ENCODE measurements around the gene MB21D2.

GRCh38 chr3:192953926-192954325, 36.3 kb upstream of the MB21D2 start:
- no peak for TF ChIP-seq POLR2AphosphoS5 (IDR thresholded peaks at IDR 0.05; ENCODE audit: low read depth, low read length)
- TF ChIP-seq POLR2A (IDR thresholded peaks at IDR 0.05; ENCODE audit: low read depth, low read length): no peak
